Stimulated activated CD4-positive, alpha-beta T cell treated with anti-CD3 and anti-CD28 coated beads, TNF-alpha, amount 100 ng/mL, for 4 hours (primary cell): ENCODE results near the gene KDM5B.

Source experiments
- DNase-seq, 3 experiments: peaks; one replicate each; pipeline ENCODE4 v3.0.0-alpha.2; 2020; ENCODE audit warnings: low read depth in 3 of 3

Gene KDM5B

DNA sequence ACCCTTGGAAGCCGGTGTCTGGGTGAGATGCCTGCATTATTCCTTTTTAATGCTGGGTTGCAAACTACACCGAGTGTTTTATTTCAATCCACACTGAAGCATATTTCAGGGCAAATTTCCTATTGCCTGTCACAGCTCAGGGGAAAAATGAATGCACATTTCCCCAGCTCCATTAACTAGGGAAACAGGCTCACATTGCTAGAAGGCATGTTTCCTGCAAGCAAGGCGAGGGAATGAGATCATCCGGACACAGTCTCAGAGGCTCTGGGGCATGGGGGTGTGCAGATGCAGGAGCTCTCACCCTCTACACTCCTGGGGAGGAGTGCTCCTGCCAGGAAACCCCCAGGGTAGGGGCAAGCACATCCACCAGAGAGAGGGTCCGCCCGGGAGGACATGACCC lies 122.6 kb downstream of the KDM5B start:
- no peak for DNase-seq

GRCh38 chr1:202684716-202685115 lies 123.5 kb downstream of the KDM5B start:
- DNase-seq, result no peak

DNA sequence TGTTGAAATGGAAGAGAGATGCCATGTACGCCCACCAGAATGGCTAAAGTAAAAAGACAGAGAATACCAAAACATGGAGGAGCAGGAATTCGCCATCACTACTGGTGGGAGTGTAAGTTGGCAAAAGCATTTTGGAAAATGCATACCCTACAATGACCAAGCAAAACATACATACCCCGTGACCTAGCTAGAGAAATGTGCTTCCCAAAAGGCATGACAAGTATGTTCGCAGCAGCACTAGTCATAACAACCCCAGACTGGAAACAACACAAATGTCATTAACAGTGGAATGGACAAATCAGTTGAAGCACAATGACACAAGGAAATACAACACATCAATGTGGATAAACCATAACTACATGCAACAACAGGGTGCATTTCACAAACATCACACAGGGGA lies 125.2 kb downstream of the KDM5B start:
- DNase-seq, result no peak

- DNase-seq, result no peak
These were observed 125.7 kb downstream of the KDM5B start for GRCh38 chr1:202682477-202682876.

DNA sequence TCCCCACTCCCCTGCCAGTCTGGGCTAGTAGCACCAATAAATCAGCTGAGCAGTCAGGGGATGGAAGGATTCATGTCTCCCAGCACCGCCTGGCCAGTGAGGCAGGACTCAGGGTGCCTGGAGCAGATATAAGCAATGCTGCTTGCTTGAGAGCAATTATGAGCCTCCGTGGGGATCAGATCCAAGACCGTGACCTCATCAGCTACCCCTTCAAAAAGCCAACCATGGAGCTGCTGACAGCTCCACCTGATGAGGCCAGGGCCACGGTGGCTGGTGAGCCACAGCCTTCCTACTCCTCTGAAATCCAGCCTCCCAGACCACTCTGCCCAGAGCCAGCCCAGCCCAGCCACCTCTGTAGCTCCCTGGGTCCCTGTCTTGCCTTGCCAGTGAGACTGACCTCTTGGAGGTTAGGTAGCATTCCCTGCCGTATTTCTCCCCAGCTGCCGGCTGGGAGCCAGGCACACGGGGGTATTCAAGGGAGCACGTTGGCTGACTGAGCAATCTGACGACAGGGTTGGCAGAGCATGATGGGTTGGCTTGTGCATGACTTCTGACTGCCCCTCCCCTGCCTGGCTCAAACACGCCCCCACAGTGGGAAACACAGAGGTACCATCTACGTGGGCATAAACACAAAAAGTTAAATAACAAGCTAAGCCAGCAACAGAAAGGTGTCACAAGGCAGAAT lies 126.3 kb downstream of the KDM5B start:
- DNase-seq, result no peak

DNA sequence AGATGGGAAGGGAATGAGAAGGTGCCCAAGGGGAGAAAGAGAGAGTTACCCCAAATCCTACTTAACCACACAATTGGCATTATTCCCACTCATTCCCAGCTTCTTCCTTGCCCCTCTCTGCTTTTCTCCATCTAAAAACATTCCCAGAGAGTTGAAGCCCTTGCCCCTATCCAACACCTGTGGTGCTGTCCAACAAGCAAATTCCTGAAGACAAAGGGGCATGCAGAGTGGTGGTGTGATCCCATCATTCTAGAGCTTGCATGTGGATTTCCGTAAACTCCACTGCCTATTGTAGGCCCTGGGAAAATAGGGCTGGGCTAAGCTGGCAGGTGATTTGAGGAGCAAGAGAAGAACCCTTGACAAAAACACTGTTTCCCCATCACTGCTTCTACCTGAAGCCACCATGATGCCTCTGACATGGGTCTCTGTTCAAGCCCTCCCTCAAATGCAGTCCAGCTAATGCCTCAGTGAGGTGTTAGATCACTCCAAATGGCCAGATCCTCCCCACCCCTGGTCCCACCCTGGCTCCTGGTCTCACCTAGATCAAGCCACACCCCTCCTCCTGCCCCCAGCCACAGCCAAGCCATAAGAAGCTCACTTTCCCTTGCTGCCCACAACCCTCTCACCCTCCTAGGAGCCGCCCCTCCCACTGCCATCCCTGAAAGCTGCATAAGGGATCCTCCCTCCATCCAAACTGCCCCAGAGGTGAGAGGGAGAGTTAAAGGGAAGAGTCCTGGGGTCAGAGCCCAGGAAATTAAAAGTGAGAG lies 127.5 kb downstream of the KDM5B start:
- DNase-seq, result no peak

GRCh38 chr1:202679406-202680177 lies 128.6 kb downstream of the KDM5B start:
- no peak for DNase-seq

- no peak for DNase-seq
These were observed 130.8 kb downstream of the KDM5B start for GRCh38 chr1:202677433-202677832.
